HEK293T (cell line): ENCODE data around the gene WASF3.

ENCODE experiments used
- CTCF ChIA-PET: fragments of 350-600 bp; formaldehyde crosslinking; extraction: SDS; loops from one replicate; lab custom pipeline; 2021; ENCODE audit warnings: antibody characterized with exemption, inconsistent platforms; lab: Yijun Ruan, JAX
- POLR2A ChIA-PET: fragments of 350-600 bp; formaldehyde crosslinking; extraction: SDS; loops from one replicate; lab custom pipeline; 2020; ENCODE audit warnings: antibody characterized with exemption, inconsistent platforms; lab: Yijun Ruan, JAX
- DNase-seq: peaks from one replicate; pipeline ENCODE4 v3.0.0; 2012; ENCODE audit warnings: mixed read lengths; ENCODE audit errors: extremely low spot score
- ARNT ChIP-seq: fragments of 450-650 bp; IDR thresholded peaks from 2 replicates; pipeline ENCODE4 v1.6.1; 2017; ENCODE audit warnings: mild to moderate bottlenecking
- BHLHE40 ChIP-seq: fragments of 450-650 bp; IDR thresholded peaks from 2 replicates; pipeline ENCODE4 v1.6.1; 2016; ENCODE audit warnings: mild to moderate bottlenecking, moderate library complexity, borderline replicate concordance
- CTBP1 ChIP-seq: fragments of 450-650 bp; IDR thresholded peaks from 2 replicates; pipeline ENCODE4 v1.6.1; 2016; ENCODE audit warnings: borderline replicate concordance
- ELF4 ChIP-seq: fragments of 450-650 bp; IDR thresholded peaks from 2 replicates; pipeline ENCODE4 v1.6.1; 2017; ENCODE audit warnings: antibody characterized with exemption
- FOXA1 ChIP-seq: fragments of 450-650 bp; IDR thresholded peaks from 2 replicates; pipeline ENCODE4 v1.6.1; 2016; ENCODE audit warnings: mild to moderate bottlenecking
- FOXK2 ChIP-seq: fragments of 450-650 bp; IDR thresholded peaks from 2 replicates; pipeline ENCODE4 v1.6.1; 2016; ENCODE audit warnings: mild to moderate bottlenecking
- FOXM1 ChIP-seq: fragments of 450-650 bp; IDR thresholded peaks from 2 replicates; pipeline ENCODE4 v1.6.1; 2017; ENCODE audit warnings: mild to moderate bottlenecking, borderline replicate concordance
- HDGF ChIP-seq: fragments of 450-650 bp; IDR thresholded peaks from 2 replicates; pipeline ENCODE4 v1.6.1; 2017; ENCODE audit warnings: antibody characterized with exemption, borderline replicate concordance
- L3MBTL2 ChIP-seq: fragments of 450-650 bp; conservative IDR thresholded peaks from 2 replicates; pipeline ENCODE4 v1.6.1; 2016; ENCODE audit warnings: mild to moderate bottlenecking
- LEF1 ChIP-seq: fragments of 450-650 bp; IDR thresholded peaks from 2 replicates; pipeline ENCODE4 v1.6.1; 2017; ENCODE audit warnings: mild to moderate bottlenecking, borderline replicate concordance
- NFRKB ChIP-seq: fragments of 450-650 bp; IDR thresholded peaks from 2 replicates; pipeline ENCODE4 v1.6.1; 2016; ENCODE audit warnings: mild to moderate bottlenecking, moderate library complexity
- SP1 ChIP-seq: fragments of 450-650 bp; IDR thresholded peaks from 2 replicates; pipeline ENCODE4 v1.6.1; 2017
- SUZ12 ChIP-seq: fragments of 450-650 bp; IDR thresholded peaks from 2 replicates; pipeline ENCODE4 v1.6.1; 2016; ENCODE audit warnings: mild to moderate bottlenecking
- TARDBP ChIP-seq: fragments of 450-650 bp; IDR thresholded peaks from 2 replicates; pipeline ENCODE4 v1.6.1; 2016
- ZNF384 ChIP-seq: fragments of 450-650 bp; IDR thresholded peaks from 2 replicates; pipeline ENCODE4 v1.6.1; 2016
- TF ChIP-seq, protein P1 (sequence below): fragments of 450-650 bp; IDR thresholded peaks from 2 replicates; pipeline ENCODE4 v1.6.1; 2016

Gene WASF3

DNA sequence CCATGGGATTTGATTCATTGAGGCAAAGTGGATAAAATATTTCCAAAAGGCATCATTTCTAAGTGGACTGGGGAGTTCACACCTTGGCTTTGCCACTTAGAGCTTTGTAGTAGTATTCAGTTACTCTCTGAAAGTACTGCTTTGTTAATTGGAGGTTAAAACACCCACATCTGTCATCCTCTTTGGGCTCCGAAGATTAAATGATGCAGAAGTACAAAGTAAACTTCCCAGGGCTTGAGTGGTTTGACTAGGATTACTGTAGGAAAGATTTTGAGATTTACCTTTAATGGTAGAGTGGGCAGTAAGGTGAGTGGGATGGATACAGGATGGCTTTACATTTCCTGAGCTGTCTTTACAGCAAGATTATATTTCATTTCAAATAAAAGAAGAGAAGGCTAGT is 42.4 kb downstream of the WASF3 start:
- ChIA-PET CTCF (interaction anchor here (0.7 kb wide), 1 partner anchor 15 kb away, joined by 3 read pairs; no protein-coding TSS in a partner anchor), POLR2A (no interaction called here)
- DNase-seq: no peak
- TF ChIP-seq ELF4: no peak
- TF ChIP-seq LEF1: no peak
- TF ChIP-seq BHLHE40: no peak
- no peak for TF ChIP-seq CTBP1
- TF ChIP-seq SUZ12: no peak
- no peak for TF ChIP-seq FOXA1
- no peak for TF ChIP-seq HDGF
- no peak for TF ChIP-seq ZNF384
- TF ChIP-seq FOXK2: no peak
- TF ChIP-seq L3MBTL2: no peak
- TF ChIP-seq ARNT: no peak

DNA sequence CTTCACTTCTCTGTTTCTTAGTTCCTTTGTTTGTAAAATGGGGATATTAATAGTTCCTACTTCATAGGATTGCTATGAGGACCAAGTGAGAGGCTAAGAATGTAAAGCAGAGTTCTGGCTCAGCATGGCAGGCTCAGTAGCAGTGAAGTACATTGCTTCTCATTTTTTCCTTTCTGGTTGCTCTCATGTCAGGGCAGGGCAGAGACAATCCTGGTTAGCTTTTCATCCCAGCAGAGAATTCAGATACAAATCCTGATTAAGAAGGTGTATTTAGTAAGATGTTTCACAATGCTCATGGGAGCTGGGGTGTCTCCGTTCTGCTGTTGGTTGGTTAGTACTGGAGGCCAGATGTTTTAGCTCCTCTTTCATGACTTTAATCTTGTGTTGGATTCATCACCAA is 42.9 kb downstream of the WASF3 start:
- ChIA-PET POLR2A (no interaction called here), CTCF (interaction anchor here (0.7 kb wide), 1 partner anchor 14 kb away, joined by 3 read pairs; no protein-coding TSS in a partner anchor)
- DNase-seq: no peak
- TF ChIP-seq NFRKB: no peak
- TF ChIP-seq CTBP1: no peak
- TF ChIP-seq TARDBP: no peak
- no peak for TF ChIP-seq BHLHE40
- no peak for TF ChIP-seq ARNT
- no peak for TF ChIP-seq SP1
- TF ChIP-seq L3MBTL2: no peak
- TF ChIP-seq, protein P1, sequence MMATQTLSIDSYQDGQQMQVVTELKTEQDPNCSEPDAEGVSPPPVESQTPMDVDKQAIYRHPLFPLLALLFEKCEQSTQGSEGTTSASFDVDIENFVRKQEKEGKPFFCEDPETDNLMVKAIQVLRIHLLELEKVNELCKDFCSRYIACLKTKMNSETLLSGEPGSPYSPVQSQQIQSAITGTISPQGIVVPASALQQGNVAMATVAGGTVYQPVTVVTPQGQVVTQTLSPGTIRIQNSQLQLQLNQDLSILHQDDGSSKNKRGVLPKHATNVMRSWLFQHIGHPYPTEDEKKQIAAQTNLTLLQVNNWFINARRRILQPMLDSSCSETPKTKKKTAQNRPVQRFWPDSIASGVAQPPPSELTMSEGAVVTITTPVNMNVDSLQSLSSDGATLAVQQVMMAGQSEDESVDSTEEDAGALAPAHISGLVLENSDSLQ: no peak
- no peak for TF ChIP-seq FOXA1
- no peak for TF ChIP-seq FOXK2
- TF ChIP-seq SUZ12: no peak

DNA sequence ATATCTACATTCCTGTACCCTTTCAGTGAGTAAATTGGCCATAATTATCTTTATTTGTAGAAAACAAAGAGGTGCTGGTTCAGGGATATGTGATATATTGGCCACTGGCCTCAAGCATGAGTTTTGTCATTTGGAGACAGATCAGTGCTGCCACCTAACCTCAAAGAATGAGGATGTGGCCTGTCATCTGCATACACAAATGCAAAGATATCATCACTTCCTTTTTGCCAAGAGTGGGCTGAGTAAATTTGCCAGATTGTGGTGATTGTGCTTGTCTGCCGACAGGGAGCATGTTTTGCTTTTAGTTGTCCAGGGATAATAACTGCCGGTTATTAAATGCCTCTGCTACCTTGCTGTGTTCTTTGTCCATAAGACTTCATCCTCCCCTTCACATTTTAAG is 44.2 kb downstream of the WASF3 start:
- TF ChIP-seq FOXA1 (no peak), SP1 (no peak), LEF1 (no peak), SUZ12 (no peak), BHLHE40 (no peak), HDGF (no peak), ELF4 (no peak), ARNT (no peak), NFRKB (no peak), TARDBP (no peak)
- ChIA-PET CTCF (no interaction called here), POLR2A (no interaction called here)
- DNase-seq: no peak

DNA sequence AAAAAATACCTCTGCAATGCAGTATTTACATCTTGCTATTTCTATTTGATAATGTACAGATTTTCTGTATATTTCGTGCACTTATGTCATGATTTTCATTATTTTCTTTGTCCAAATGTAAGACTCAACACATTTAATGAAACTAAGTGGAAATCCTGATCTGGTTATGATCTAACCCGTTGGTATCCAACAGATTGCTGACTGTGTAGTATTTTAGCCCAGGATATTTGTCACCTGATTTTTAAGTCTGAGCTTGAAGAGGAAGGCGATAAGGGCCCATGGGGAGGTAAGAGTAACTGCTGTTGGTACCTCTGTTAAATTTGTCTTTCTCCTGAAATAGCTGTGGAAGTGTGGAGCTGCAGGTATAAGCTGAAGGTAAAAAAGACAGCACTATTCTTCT is 45.3 kb downstream of the WASF3 start:
- no peak for DNase-seq

DNA sequence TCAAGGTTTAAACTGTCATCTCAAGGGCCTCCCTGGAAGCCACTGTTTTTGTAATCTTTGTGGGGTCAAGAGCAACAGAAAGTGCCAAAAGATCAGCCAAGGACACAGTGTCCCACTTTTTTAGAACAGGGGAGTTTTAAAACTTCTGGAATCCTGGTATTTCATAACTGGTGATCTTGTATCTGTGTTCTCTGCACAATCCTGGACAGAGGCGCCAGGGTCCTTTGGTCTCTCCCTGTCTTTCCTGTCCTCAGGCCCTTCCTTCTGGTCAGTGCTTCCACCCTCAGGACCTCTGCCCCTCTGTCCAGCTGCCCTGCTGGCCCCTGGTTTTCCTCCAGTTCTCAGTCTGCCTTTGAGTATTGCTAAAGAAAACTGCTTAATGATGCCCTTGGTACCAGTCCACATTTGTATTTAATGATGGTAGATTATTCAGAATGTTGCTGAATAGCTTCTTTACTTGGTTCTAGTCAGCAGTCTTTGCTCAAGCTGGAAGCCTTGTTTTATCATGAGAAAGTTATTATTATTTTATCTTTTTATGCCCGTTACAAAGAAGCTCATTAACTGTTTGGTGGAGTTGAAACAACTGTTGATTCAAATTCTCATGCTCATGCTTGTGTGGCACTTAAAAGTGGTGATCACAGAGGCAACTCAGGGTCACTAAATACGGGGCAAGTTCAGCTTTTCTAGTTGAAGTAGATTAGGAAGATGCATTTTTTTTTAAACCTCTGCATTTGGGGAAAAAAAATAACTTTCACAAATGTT is 47.5 kb downstream of the WASF3 start:
- no peak for DNase-seq
- POLR2A ChIA-PET: no interaction called here
- TF ChIP-seq BHLHE40: no peak
- TF ChIP-seq FOXA1: no peak
- TF ChIP-seq SP1: no peak
- TF ChIP-seq ARNT: no peak
- TF ChIP-seq SUZ12: no peak
- TF ChIP-seq FOXK2: no peak
- no peak for TF ChIP-seq LEF1
- no peak for TF ChIP-seq L3MBTL2
- TF ChIP-seq HDGF: no peak
- no peak for TF ChIP-seq ZNF384
- TF ChIP-seq ELF4: no peak
- TF ChIP-seq TARDBP: no peak
- no peak for TF ChIP-seq NFRKB
- no peak for TF ChIP-seq CTBP1
- TF ChIP-seq FOXM1: no peak
- TF ChIP-seq, protein P1: no peak
- CTCF ChIA-PET: interaction anchor here (0.7 kb wide), 1 partner anchor 16 kb away, joined by 6 read pairs; no protein-coding TSS in a partner anchor

More for the DNA sequence above, 45.3 kb downstream of the WASF3 start:
- ChIA-PET POLR2A (no interaction called here), CTCF (no interaction called here)
- no peak for TF ChIP-seq FOXM1
- no peak for TF ChIP-seq L3MBTL2
- no peak for TF ChIP-seq TARDBP
- TF ChIP-seq, protein P1: no peak
- no peak for TF ChIP-seq FOXK2
- TF ChIP-seq LEF1: no peak
- TF ChIP-seq ELF4: no peak
- TF ChIP-seq CTBP1: no peak
- no peak for TF ChIP-seq BHLHE40
- no peak for TF ChIP-seq NFRKB
- TF ChIP-seq SP1: no peak
- TF ChIP-seq SUZ12: no peak
- TF ChIP-seq HDGF: no peak
- TF ChIP-seq FOXA1: no peak
- no peak for TF ChIP-seq ARNT
- TF ChIP-seq ZNF384: no peak
